Stomach (tissue), 4 donors: ENCODE data around the gene WDR35.

Source experiments
- CTCF ChIP-seq, 7 experiments: fragments of 450-650 bp in 4 of 7; fragments of 200-600 bp in 3 of 7; sonication (generic) in 3 of 7; IDR thresholded peaks; one replicate each; pipeline ENCODE4 v1.5.1; 2016 to 2019; ENCODE audit warnings: antibody characterized with exemption in 7 of 7, control low read depth in 2 of 7, mild to moderate bottlenecking in 1 of 7
- EP300 ChIP-seq: sonication (generic); formaldehyde crosslinking; IDR thresholded peaks from one replicate; pipeline ENCODE4 v1.6.1; 2017; ENCODE audit warnings: antibody characterized with exemption

GRCh38 chr2:19890104-19890503 is 99.8 kb downstream of the WDR35 start:
- no peak for TF ChIP-seq EP300
- TF ChIP-seq CTCF (IDR thresholded peaks at IDR 0.05), result no peak
